HFFc6 (cell line): Measurements from ENCODE around the gene TJP2. TPM values are rescaled to one million over a fixed set of nuclear protein-coding genes. Genes with fewer than 3 reads are reported as not detected.

Source experiments
- DNase-seq: peaks from one replicate; pipeline ENCODE4 v3.0.0-alpha.2; 2018
- H3K27ac Mint-ChIP-seq: 2 replicates; pipeline ENCODE4 v1.8.0; 2020; ENCODE audit warnings: mild to moderate bottlenecking, mixed read lengths
- H3K27me3 Mint-ChIP-seq: 2 replicates; pipeline ENCODE4 v1.8.0; 2021; ENCODE audit warnings: mild to moderate bottlenecking, moderate library complexity, mixed read lengths; ENCODE audit not compliant: insufficient read depth
- H3K36me3 Mint-ChIP-seq: 2 replicates; pipeline ENCODE4 v1.8.0; 2021; ENCODE audit warnings: low read depth, mixed read lengths
- H3K4me1 Mint-ChIP-seq: 2 replicates; pipeline ENCODE4 v1.8.0; 2020; ENCODE audit warnings: low read depth, mixed read lengths
- H3K4me3 Mint-ChIP-seq: 2 replicates; pipeline ENCODE4 v1.8.0; 2020; ENCODE audit warnings: mild to moderate bottlenecking, moderate library complexity, mixed read lengths
- H3K9me3 Mint-ChIP-seq: 2 replicates; pipeline ENCODE4 v1.8.0; 2020; ENCODE audit warnings: mild to moderate bottlenecking, mixed read lengths
- total RNA-seq, 6 experiments: library from RNA; stranded (reverse); fragmentation: NEBNext Ultra II Directional; extraction: Animal tissue kit (Norgen Biotek cat#: 25700); gene quantifications; 2 replicates in 1 of 6; 3 replicates in 5 of 6; pipeline ENCODE4 v1.2.3, GENCODE V29; 2021
- TF ChIP-seq, protein P1 (sequence below): fragments of 200-600 bp; sonication (generic); IDR thresholded peaks from 2 replicates; pipeline ENCODE4 v1.5.0; 2021; ENCODE audit warnings: antibody characterized with exemption, mild to moderate bottlenecking

The TJP2 gene
- total RNA-seq, 6 experiments from 2014 or later, result 25.3 to 50.4 (median 45.4) TPM

- DNase-seq, result no peak
- H3K9me3 Mint-ChIP-seq, result peaks cover 6% of the 10 kb centered on the region; the same call in 1 of the 2 replicates
- no peak overlapping the region for H3K4me3 Mint-ChIP-seq
- H3K27me3 Mint-ChIP-seq, result peaks cover 25% of the 10 kb centered on the region
- TF ChIP-seq, protein P1, sequence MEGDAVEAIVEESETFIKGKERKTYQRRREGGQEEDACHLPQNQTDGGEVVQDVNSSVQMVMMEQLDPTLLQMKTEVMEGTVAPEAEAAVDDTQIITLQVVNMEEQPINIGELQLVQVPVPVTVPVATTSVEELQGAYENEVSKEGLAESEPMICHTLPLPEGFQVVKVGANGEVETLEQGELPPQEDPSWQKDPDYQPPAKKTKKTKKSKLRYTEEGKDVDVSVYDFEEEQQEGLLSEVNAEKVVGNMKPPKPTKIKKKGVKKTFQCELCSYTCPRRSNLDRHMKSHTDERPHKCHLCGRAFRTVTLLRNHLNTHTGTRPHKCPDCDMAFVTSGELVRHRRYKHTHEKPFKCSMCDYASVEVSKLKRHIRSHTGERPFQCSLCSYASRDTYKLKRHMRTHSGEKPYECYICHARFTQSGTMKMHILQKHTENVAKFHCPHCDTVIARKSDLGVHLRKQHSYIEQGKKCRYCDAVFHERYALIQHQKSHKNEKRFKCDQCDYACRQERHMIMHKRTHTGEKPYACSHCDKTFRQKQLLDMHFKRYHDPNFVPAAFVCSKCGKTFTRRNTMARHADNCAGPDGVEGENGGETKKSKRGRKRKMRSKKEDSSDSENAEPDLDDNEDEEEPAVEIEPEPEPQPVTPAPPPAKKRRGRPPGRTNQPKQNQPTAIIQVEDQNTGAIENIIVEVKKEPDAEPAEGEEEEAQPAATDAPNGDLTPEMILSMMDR, result no peak
- H3K36me3 Mint-ChIP-seq, result peaks cover 4% of the 10 kb centered on the region; the same call in 1 of the 2 replicates
- H3K4me1 Mint-ChIP-seq, result no peaks in the 10 kb centered on the region
- H3K27ac Mint-ChIP-seq, result no peak overlapping the region
Measured at GRCh38 chr9:69273161-69273560, 99.1 kb downstream of the TJP2 start.

GRCh38 chr9:69276775-69277174 lies 102.7 kb downstream of the TJP2 start:
- H3K27ac Mint-ChIP-seq, result no peak overlapping the region
- no peaks in the 10 kb centered on the region for H3K9me3 Mint-ChIP-seq
- H3K4me3 Mint-ChIP-seq, result no peak overlapping the region
- no peaks in the 10 kb centered on the region for H3K36me3 Mint-ChIP-seq
- TF ChIP-seq, protein P1, result no peak
- H3K27me3 Mint-ChIP-seq, result peaks cover 20% of the 10 kb centered on the region
- DNase-seq, result no peak
- H3K4me1 Mint-ChIP-seq, result no peaks in the 10 kb centered on the region

GRCh38 chr9:69279084-69279731 lies 105.1 kb downstream of the TJP2 start:
- Mint-ChIP-seq H3K27ac (no peak overlapping the region), H3K4me1 (no peaks in the 10 kb centered on the region), H3K36me3 (no peaks in the 10 kb centered on the region), H3K9me3 (no peaks in the 10 kb centered on the region), H3K27me3 (peaks cover 9% of the 10 kb centered on the region), H3K4me3 (no peak overlapping the region)
- DNase-seq, result no peak
- TF ChIP-seq, protein P1, result no peak

DNA sequence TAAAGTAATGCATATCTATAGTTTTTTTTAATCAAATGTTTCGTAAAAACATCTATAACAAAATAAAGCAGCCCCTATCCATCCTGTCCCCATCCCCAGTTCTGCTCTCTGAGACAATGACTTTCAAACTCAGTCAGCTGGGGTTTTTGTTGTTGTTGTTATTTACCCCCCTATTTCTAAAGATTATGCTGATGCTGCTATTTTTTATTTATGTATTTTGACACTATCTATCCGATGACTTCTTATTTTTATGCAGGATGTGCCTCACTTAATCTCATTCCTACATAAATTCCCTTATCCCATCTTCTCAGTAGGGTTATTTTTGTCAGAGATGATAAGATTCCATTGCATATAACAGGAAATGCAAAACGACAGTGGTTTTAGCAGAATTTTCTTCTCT lies 105.7 kb downstream of the TJP2 start:
- H3K36me3 Mint-ChIP-seq, result peaks cover 1% of the 10 kb centered on the region
- TF ChIP-seq, protein P1, result no peak
- H3K4me1 Mint-ChIP-seq, result no peaks in the 10 kb centered on the region
- no peak overlapping the region for H3K27ac Mint-ChIP-seq
- H3K9me3 Mint-ChIP-seq, result peaks cover 1% of the 10 kb centered on the region
- DNase-seq, result no peak
- peaks cover 10% of the 10 kb centered on the region for H3K27me3 Mint-ChIP-seq
- no peak overlapping the region for H3K4me3 Mint-ChIP-seq

GRCh38 chr9:69283003-69283402 lies 108.9 kb downstream of the TJP2 start:
- Mint-ChIP-seq H3K27ac (no peak overlapping the region), H3K9me3 (peaks cover 7% of the 10 kb centered on the region), H3K27me3 (peaks cover 15% of the 10 kb centered on the region), H3K4me3 (no peak overlapping the region), H3K4me1 (no peaks in the 10 kb centered on the region), H3K36me3 (peaks cover 8% of the 10 kb centered on the region)
- DNase-seq, result no peak
- TF ChIP-seq, protein P1, result no peak
